C4-2B (cell line): ENCODE results near the gene UCP3.

ENCODE experiments used
- H3K27ac ChIP-seq: fragments of 450-650 bp; 2 replicates; pipeline ENCODE4 v1.5.1; 2017
- CTCF ChIP-seq: fragments of 450-650 bp; conservative IDR thresholded peaks from 2 replicates; pipeline ENCODE4 v1.5.1; 2017; ENCODE audit warnings: mild to moderate bottlenecking
- ZFX ChIP-seq: fragments of 450-650 bp; IDR thresholded peaks from 2 replicates; pipeline ENCODE4 v1.6.1; 2017

The UCP3 gene

DNA sequence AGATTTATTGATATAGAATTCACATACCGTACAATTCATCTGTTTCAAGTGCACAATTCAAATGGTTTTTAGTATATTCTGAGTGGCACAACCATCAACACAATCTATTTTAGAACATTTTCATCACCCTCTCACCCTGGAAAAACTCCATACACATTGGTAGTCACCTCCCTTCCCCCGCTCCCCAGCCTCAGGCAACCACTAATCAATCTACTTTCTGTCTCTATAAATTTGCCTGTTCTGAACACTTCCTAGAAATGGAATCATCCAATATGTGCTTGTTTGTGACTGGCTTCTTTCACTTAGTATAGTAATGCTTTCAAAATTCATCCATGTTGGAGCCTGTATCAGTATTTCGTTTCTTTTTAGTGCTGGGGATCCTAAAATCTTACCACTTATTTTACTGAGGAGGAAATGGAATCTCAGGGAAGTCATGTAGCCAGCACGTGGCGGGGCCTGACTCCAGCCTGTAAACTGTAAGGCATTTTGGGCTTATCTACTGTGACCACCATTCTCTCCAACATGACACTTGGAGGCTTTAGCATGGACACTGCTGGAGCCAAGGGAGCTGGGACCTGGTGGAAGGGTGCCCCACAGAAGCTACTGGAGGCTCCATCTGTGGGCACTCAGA, 905 bp upstream of the UCP3 start:
- H3K27ac ChIP-seq: no peak overlapping the region
- TF ChIP-seq CTCF (no peak), ZFX (no peak)

DNA sequence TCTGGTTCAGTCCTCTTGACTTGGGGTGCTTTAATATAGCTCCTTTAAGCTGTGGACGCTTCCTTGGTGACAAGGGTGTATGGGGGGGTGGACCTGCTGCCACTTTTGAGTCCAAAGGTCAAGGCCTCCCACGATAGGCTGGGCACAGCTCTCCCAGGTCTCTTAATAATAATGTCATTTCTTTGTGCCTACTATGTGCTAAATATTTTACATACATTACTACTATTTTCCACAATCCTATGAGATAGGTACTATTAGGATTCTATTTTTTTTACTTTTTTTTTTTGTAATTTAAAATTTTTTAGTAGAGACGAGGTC, 304 bp upstream of the UCP3 start:
- TF ChIP-seq CTCF (no peak), ZFX (no peak)
- no peak overlapping the region for H3K27ac ChIP-seq

- TF ChIP-seq ZFX (no peak), CTCF (no peak)
- H3K27ac ChIP-seq: no peak overlapping the region
Measured at GRCh38 chr11:74007691-74008372, 1.1 kb downstream of the UCP3 start.

GRCh38 chr11:74006743-74007304, 2.1 kb downstream of the UCP3 start:
- no peak for TF ChIP-seq ZFX
- TF ChIP-seq CTCF: no peak
- H3K27ac ChIP-seq: no peak overlapping the region

DNA sequence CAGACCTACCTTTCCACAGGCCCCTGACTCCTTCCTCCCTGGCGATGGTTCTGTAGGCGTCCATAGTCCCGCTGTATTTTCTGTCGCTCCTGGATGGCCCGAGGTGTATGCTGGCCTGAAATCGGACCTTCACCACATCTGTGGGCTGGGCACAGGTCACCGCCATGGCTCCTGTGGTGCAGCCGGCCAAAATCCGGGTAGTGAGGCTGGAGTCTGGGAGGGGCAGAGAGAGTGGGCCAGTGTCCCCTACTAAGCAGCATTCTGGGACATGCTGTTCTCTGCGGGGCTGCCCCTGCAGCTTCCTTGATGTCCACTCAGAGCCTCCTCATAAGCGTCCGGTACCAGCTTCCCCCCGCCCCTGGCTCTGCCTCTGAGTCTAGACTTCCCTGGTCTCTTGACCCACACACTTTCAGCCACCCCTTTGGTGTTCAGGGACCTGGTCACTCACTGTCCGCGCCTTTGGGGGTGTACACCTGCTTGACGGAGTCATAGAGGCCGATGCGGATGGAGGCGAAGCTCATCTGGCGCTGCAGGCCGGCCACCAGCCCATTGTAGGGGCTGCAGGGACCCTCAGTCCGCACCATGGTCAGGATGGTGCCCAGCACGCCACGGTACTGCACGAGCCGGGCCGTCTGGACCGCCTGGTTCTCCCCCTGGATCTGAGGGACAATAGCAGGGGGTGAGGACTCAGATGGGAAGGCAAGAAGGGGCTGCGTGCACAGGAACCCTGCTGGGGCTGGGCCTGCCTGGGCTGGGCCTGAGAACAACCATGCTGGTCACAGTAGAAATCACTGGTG, 3.0 kb downstream of the UCP3 start:
- TF ChIP-seq ZFX: no peak
- no peak for TF ChIP-seq CTCF
- H3K27ac ChIP-seq: no peak overlapping the region

DNA sequence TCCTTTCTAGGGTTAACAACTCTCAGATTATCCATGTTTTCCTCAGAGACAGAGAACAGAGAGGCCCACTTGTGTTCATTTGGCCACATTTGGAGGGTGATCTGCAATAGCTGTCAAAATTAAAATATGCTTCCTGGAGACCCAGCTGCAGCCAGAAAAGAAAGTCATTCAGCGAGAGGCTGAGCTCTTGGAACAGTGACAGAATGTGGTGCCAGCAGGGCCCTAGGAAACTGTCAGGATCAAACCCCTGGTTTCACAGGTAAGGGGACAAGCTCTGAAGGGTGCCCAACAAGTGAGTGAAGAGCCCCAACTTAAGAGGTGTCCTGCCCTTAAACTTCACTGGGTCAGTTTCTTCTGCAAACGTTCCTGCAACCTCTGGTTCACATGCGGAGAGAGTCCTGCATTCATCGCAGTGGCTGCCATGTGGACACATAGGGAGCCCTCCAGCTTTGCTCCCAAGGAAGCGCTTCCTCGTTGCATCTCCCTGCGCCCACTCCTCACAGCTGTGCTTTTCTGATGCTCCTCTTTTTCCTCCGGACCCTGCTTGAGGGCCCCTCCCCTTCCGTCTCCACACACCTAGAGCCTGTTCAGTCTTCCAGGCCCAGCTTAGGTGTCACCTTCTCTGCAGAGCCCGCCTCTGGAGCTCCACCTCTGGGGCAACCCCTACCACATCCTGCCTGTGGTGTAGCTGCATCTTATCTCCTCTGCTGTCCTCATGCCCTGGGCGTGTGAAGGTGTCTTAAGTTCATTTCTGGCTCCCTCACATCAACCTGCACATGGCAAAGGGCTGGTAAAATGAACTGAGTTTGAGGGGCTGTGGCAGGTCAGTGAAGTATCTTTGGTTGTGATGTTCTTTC, 3.9 kb downstream of the UCP3 start:
- no peak overlapping the region for H3K27ac ChIP-seq

More for the DNA sequence above, 3.9 kb downstream of the UCP3 start:
- TF ChIP-seq ZFX (no peak), CTCF (no peak)
